HepG2 (cell line): Measurements from ENCODE around the gene CCDC14. TPM values are rescaled to one million over a fixed set of nuclear protein-coding genes. Genes with fewer than 3 reads are reported as not detected.

Source experiments
- ATAC-seq: fragments of 200-7000 bp; cut with Tn5 transposase; 3 replicates; pipeline ENCODE4 v1.9.1; 2020; ENCODE audit warnings: mild to moderate bottlenecking, moderate library complexity
- BruUV-seq: library from RNA; stranded (reverse); fragments of 400-500 nt; replicated peaks from 2 replicates; lab custom pipeline; 2021; lab: Mats Ljungman, UMichigan
- CTCF ChIA-PET: fragments of 300-600 bp; formaldehyde crosslinking; extraction: SDS; loops from one replicate; lab custom pipeline; 2021; ENCODE audit warnings: low total read pairs, inconsistent platforms, low intra/inter-chr PET ratio; lab: Yijun Ruan, JAX
- POLR2A ChIA-PET: fragments of 350-600 bp; sonication (Branson Sonifier 250); formaldehyde crosslinking; loops from one replicate; lab custom pipeline; 2020; ENCODE audit warnings: antibody characterized with exemption, inconsistent platforms; lab: Yijun Ruan, JAX
- DNase-seq: peaks from one replicate; pipeline ENCODE4 v3.0.0-alpha.2; 2015; ENCODE audit warnings: low spot score
- FAIRE-seq: peaks from 3 replicates; lab custom pipeline; 2011; peaks lifted over from hg19 to GRCh38; lab: Jason Lieb, UNC
- H2AFZ ChIP-seq: one replicate; pipeline ENCODE4 v1.6.1; 2011; ENCODE audit warnings: low read length, inconsistent platforms
- H3K27ac ChIP-seq: fragments of 300-600 bp; 3 replicates; pipeline ENCODE4 v1.8.0; 2011; ENCODE audit warnings: mixed run types, mild to moderate bottlenecking, mixed read lengths, low read length, inconsistent platforms; ENCODE audit not compliant: insufficient read depth; ENCODE audit errors: extremely low read length
- H3K27me3 ChIP-seq, 2 experiments: fragments of 200-600 bp in 1 of 2; 2 replicates in 1 of 2; 3 replicates in 1 of 2; pipeline versions ENCODE4 v1.6.0 to v1.8.0; 2011; ENCODE audit warnings: low read length in 2 of 2, mild to moderate bottlenecking in 2 of 2, moderate library complexity in 2 of 2, inconsistent platforms in 1 of 2; ENCODE audit not compliant: insufficient read depth in 2 of 2, control insufficient read depth in 1 of 2
- H3K36me3 ChIP-seq, 2 experiments: fragments of 200-600 bp in 1 of 2; replicated peaks in 1 of 2; 2 replicates in 1 of 2; 3 replicates in 1 of 2; pipeline versions ENCODE4 v1.5.1 to v1.8.0; 2011; ENCODE audit warnings: low read length in 2 of 2, inconsistent platforms in 1 of 2; ENCODE audit not compliant: insufficient read depth in 2 of 2, control insufficient read depth in 1 of 2
- H3K4me1 ChIP-seq: 2 replicates; pipeline ENCODE4 v1.5.1; 2012; ENCODE audit warnings: low read length, inconsistent platforms; ENCODE audit not compliant: insufficient read depth
- H3K4me2 ChIP-seq: 2 replicates; pipeline ENCODE4 v1.6.0; 2011; ENCODE audit warnings: low read depth, low read length, inconsistent platforms
- H3K4me3 ChIP-seq, 3 experiments: fragments of 200-600 bp in 1 of 3; sonication (generic), shearing (Covaris generic) in 1 of 3; replicated peaks in 1 of 3; 2 replicates each; pipeline ENCODE4 v1.5.1; 2011 to 2016; ENCODE audit warnings: low read length in 3 of 3, inconsistent platforms in 2 of 3, low read depth in 2 of 3, mild to moderate bottlenecking in 2 of 3, control low read depth in 1 of 3, mixed read lengths in 1 of 3; ENCODE audit not compliant: insufficient read depth in 1 of 3
- H3K79me2 ChIP-seq: one replicate; pipeline ENCODE4 v1.6.1; 2011; ENCODE audit warnings: low read length, inconsistent platforms; ENCODE audit not compliant: insufficient read depth
- H3K9ac ChIP-seq: 2 replicates; pipeline ENCODE4 v1.6.0; 2011; ENCODE audit warnings: mild to moderate bottlenecking, low read depth, low read length, inconsistent platforms; ENCODE audit not compliant: insufficient read depth
- H3K9me3 ChIP-seq: 2 replicates; pipeline ENCODE4 v1.5.1; 2012; ENCODE audit warnings: mild to moderate bottlenecking, low read length
- H4K20me1 ChIP-seq: 2 replicates; pipeline ENCODE4 v1.6.0; 2011; ENCODE audit warnings: inconsistent platforms, mild to moderate bottlenecking, low read length, moderate library complexity; ENCODE audit not compliant: insufficient read depth
- CENPBD1 ChIP-seq: sonication (generic); formaldehyde crosslinking; IDR thresholded peaks from 2 replicates; pipeline ENCODE4 v1.8.0; 2022; ENCODE audit warnings: missing genetic modification reagents, low read depth, mild to moderate bottlenecking, borderline replicate concordance
- EEA1 ChIP-seq: sonication (generic); formaldehyde crosslinking; IDR thresholded peaks from 2 replicates; pipeline ENCODE4 v1.5.1; 2020; ENCODE audit warnings: mild to moderate bottlenecking, missing genetic modification reagents, borderline replicate concordance
- HIVEP1 ChIP-seq: sonication (generic); formaldehyde crosslinking; IDR thresholded peaks from 2 replicates; pipeline ENCODE4 v1.4.0; 2020; ENCODE audit warnings: mild to moderate bottlenecking, missing genetic modification reagents
- HMG20A ChIP-seq: IDR thresholded peaks from 2 replicates; pipeline ENCODE4 v1.6.1; 2016; ENCODE audit warnings: borderline replicate concordance
- HNF4A ChIP-seq: sonication (generic); formaldehyde crosslinking; IDR thresholded peaks from 2 replicates; pipeline ENCODE4 v1.4.0; 2020; ENCODE audit warnings: missing genetic modification reagents
- MIER3 ChIP-seq: IDR thresholded peaks from 2 replicates; pipeline ENCODE4 v1.6.1; 2016; ENCODE audit warnings: missing compliant biosample characterization, borderline replicate concordance
- SIN3A ChIP-seq: IDR thresholded peaks from 2 replicates; pipeline ENCODE4 v1.6.1; 2011; ENCODE audit warnings: low read depth, mild to moderate bottlenecking, control low read depth, low read length, borderline replicate concordance
- SKI ChIP-seq: fragments of 450-650 bp; IDR thresholded peaks from one replicate; pipeline ENCODE4 v1.6.1; 2018; ENCODE audit warnings: mild to moderate bottlenecking; ENCODE audit not compliant: partially characterized antibody
- SRSF1 ChIP-seq: fragments of 200-400 bp; formaldehyde crosslinking; optimal IDR thresholded peaks from 2 replicates; pipeline ENCODE3; 2017; ENCODE audit warnings: mild to moderate bottlenecking, low read depth, low read length, moderate library complexity
- ZNF766 ChIP-seq: sonication (generic); formaldehyde crosslinking; IDR thresholded peaks from 2 replicates; pipeline ENCODE4 v1.5.0; 2020; ENCODE audit warnings: missing genetic modification reagents, borderline replicate concordance
- ZNF883 ChIP-seq: sonication (generic); formaldehyde crosslinking; IDR thresholded peaks from 2 replicates; pipeline ENCODE4 v1.5.1; 2020; ENCODE audit warnings: mild to moderate bottlenecking, missing genetic modification reagents; ENCODE audit errors: not compliant biosample characterization
- WGBS: methylation state at CpG from one replicate; pipeline ENCODE4 v1.1.6; 2017; ENCODE audit warnings: low lambda C conversion rate; 5-methylcytosine and 5-hydroxymethylcytosine counted together
- in situ Hi-C: cut with HindIII; loops from 2 replicates; pipeline ENCODE4 v1.10.0; 2017; ENCODE audit warnings: low pct_unique_long_range_greater_than_20kb; ENCODE audit not compliant: extremely low pct_ligation_motif_present
- intact Hi-C: fragments of 100-400 bp; cut with micrococcal nuclease; formaldehyde crosslinking; loops from one replicate; pipeline ENCODE4 v1.10.0; 2022; ENCODE audit not compliant: unreplicated experiment
- polyA plus RNA-seq, 8 experiments: library from polyadenylated mRNA; depleted of rRNA in 3 of 8; stranded (reverse) in 7 of 8; unstranded in 1 of 8; fragments of >200 nt; fragmentation: Illumina TruSeq in 4 of 8; extraction: Trizol in 4 of 8; gene quantifications; 2 replicates each; pipeline versions ENCODE4 v1.2.1 to v1.2.3, GENCODE V29; 2011 to 2016; ENCODE audit warnings: low read depth in 4 of 8, missing spikeins in 1 of 8, mixed read lengths in 1 of 8; ENCODE audit not compliant: insufficient read depth in 1 of 8
- total RNA-seq, 5 experiments: library from RNA; depleted of rRNA; stranded (reverse); fragments of >200 nt; fragmentation: Illumina TruSeq; extraction: Trizol; gene quantifications; 2 replicates each; pipeline ENCODE4 v1.2.3, GENCODE V29; 2016; ENCODE audit warnings: low read depth in 1 of 5
- TF ChIP-seq, protein P1 (sequence below): sonication (generic); formaldehyde crosslinking; IDR thresholded peaks from 2 replicates; pipeline ENCODE4 v1.4.0; 2020; ENCODE audit warnings: missing genetic modification reagents

Gene CCDC14
- total and polyA plus RNA-seq, 2 of the 13 experiments (the other 11 are each of a cell fraction or from before 2014, with no cell fraction given), result 48.7 to 49.0 TPM

- Histone ChIP-seq H3K9me3 (no peaks in the 10 kb centered on the region), H3K4me1 (no peaks in the 10 kb centered on the region), H2AFZ (no peak overlapping the region), H3K27me3 (no peaks in the 10 kb centered on the region), H3K4me2 (no peak overlapping the region)
- CTCF ChIA-PET, result no interaction called here
- no peak for DNase-seq
- POLR2A ChIA-PET, result no interaction called here
- no TSS peak for BruUV-seq
- no peak for TF ChIP-seq SKI
- no peak for TF ChIP-seq SIN3A
- TF ChIP-seq, protein P1, sequence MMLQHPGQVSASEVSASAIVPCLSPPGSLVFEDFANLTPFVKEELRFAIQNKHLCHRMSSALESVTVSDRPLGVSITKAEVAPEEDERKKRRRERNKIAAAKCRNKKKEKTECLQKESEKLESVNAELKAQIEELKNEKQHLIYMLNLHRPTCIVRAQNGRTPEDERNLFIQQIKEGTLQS (CRISPR knock-in tag), result no peak
- TF ChIP-seq ZNF883 (CRISPR knock-in tag), result no peak
- TF ChIP-seq, all 625 proteins: peak for 0
- Histone ChIP-seq H4K20me1 (no peaks in the 10 kb centered on the region), H3K27ac (no peak overlapping the region), H3K9ac (no peak overlapping the region), H3K36me3 (peaks cover 2 to 40% of the 10 kb centered on the region in 2 experiments; a peak in 4 of 5 replicates), H3K79me2 (no peaks in the 10 kb centered on the region), H3K4me3 (no peak overlapping the region)
- 95% methylated on average over 6 of the region's 6 CpGs for WGBS
- in situ Hi-C loops (no loop called here), intact Hi-C loops (no loop called here)
- ATAC-seq, result no peak
- FAIRE-seq, result no peak
Observed at GRCh38 chr3:123951522-123952447, 9.2 kb downstream of the CCDC14 start.

DNA sequence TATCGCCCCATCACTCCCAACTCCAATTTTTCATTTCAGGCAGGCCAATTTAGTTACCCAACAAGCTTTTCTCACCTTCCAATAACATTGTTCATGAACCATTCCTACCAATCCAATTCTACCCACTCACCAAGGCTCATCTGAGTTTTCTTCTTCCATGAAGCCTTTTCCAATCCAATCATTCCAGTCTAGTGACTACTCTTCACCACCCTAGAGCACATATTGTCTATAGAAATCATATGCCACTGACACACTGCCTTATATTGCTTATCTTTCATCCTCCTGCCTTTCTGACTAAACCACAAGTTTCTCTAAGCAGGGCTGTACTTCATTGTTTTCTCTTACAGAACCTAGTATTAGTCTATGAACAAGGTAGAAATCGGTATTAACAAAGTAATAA lies 11.4 kb downstream of the CCDC14 start:
- DNase-seq, result no peak
- Histone ChIP-seq H3K27me3 (no peaks in the 10 kb centered on the region), H3K4me3 (no peak overlapping the region), H3K9ac (no peak overlapping the region), H2AFZ (no peak overlapping the region), H3K27ac (no peak overlapping the region), H3K36me3 (peaks cover 2 to 35% of the 10 kb centered on the region in 2 experiments), H3K9me3 (no peaks in the 10 kb centered on the region), H4K20me1 (no peaks in the 10 kb centered on the region), H3K4me1 (no peaks in the 10 kb centered on the region), H3K79me2 (no peaks in the 10 kb centered on the region), H3K4me2 (no peak overlapping the region)
- ChIA-PET POLR2A (no interaction called here), CTCF (no interaction called here)
- WGBS, result 99% methylated on average over 2 of the region's 2 CpGs
- FAIRE-seq, result no peak
- no TSS peak for BruUV-seq
- in situ Hi-C loops, result no loop called here
- intact Hi-C loops, result no loop called here
- ATAC-seq, result no peak
- TF ChIP-seq EEA1 (no peak), HNF4A (CRISPR knock-in tag) (no peak), ZNF766 (CRISPR knock-in tag) (no peak), CENPBD1 (CRISPR knock-in tag) (no peak), MIER3 (CRISPR knock-in tag) (no peak), HMG20A (CRISPR knock-in tag) (no peak), SRSF1 (no peak), HIVEP1 (CRISPR knock-in tag) (no peak)
